Measurements from ENCODE around the gene ATP2C2.
"Not testable (repeated sequence)": the region's sequence is repeated elsewhere in the genome, so short reads cannot be mapped to it uniquely, and the experiment has no call there.

The ATP2C2 gene

DNA sequence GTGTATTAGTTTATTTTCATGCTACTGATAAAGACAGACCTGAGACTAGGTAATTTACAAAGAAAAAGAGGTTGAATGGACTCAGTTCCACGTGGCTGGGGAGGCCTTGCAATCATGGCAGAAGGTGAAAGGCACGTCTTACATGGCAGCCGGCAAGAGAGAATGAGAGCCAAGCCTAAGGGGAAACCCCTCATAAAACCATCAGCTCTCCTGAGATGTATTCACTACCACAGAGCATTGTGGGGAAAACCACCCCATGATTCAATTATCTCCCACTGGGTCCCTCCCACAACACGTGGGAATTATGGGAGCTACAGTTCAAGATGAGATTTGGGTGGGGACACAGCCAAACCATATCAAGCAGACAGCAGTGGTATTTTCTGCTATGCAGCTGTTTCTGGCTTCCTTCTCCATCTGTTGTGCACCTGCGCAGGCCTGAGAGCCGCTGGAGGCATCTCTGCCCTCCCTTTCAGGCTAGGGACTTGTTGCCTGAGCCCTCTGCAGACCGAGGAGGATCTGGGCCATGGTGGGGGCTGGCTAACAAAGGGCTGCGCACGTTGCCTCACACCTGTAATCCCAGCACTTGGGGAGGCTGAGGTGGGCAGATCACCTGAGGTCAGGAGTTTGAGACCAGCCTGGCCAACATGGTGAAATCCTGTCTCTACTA, 82.8 kb downstream of the ATP2C2 start:
- not testable (repeated sequence) for DNase-seq (ENCODE audit: low spot score)

DNA sequence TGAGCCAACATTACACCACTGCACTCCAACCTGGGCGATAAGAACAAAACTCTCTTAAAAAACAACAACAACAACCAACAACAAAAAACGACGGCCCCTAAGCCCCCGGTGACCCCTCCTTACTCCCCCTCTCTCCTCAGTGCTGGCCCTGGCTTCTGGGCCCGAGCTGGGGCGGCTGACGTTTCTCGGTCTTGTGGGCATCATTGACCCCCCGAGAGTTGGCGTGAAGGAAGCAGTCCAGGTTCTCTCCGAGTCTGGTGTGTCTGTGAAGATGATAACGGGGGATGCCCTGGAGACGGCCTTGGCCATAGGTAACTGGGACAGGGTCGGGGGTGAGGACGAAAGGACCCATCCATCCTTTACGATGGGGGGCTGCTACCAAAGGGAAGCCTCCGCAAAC, 83.4 kb downstream of the ATP2C2 start:
- no peak for DNase-seq (ENCODE audit: low spot score)

DNA sequence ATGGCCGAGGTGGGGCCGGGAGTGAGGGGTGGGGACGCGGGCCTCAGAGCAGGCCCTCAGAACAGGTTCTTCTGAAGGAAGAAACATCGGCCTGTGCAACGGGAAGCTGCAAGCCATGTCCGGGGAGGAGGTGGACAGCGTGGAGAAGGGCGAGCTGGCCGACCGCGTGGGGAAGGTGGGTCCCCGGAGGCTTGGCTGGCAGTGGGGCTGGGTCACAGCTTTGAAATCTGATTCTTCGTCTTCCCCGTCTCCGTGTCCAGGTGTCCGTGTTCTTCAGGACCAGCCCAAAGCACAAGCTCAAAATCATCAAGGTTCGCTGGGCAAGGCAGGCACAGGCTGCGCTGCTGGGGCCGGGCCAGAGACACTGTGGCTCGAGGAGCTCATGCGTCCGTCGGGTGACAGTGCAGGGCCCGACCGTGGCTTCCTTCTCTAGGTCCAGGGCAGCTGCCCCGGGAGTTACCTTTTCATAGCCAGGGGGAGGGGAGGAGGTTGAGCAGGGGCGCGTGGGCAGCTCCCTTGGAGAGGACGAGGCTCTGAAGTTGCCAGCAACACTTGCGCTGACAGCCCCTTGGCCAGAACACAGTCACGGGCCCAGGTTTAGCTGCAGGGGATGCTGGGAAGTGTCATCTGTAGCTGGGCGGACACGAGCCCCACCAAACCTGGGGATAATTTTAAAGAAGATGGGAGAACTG, 84.9 kb downstream of the ATP2C2 start:
- DNase-seq (ENCODE audit: low spot score), result no peak

DNA sequence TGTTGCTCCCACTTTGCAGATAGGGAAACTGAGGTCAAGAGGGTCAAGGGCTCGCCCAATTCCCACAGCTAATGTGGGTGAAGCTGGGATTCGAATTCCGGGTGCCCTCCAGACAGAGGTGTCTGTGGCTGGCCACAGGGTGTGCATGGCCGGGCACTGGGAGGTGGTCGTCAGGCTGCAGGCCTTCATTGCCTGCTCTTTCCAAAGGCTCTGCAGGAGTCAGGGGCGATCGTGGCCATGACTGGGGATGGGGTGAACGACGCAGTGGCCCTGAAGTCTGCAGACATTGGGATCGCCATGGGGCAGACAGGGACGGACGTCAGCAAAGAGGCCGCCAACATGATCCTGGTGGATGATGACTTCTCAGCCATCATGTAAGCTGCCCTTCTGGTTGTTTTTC, 86.3 kb downstream of the ATP2C2 start:
- no peak for DNase-seq (ENCODE audit: low spot score)

DNA sequence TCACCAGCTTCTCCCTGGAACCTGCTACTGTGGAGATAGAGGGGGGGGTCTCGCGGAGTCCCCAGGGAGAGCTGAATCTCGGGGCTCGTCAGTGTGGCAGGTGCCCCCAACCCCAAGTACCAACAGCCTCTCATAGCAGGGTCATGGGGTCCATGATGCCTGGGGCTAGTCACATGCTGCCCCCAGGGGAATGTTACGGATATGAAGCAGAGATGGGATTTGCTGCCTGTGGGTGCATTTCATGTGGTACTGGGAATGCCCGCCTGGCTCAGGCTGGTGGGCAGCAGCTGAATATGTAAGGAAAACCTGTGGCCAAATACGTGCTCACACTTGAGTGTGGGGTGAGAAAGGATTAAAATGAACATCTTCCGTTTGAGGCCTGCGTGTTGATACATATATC, 86.7 kb downstream of the ATP2C2 start:
- no peak for DNase-seq (ENCODE audit: low spot score)

DNA sequence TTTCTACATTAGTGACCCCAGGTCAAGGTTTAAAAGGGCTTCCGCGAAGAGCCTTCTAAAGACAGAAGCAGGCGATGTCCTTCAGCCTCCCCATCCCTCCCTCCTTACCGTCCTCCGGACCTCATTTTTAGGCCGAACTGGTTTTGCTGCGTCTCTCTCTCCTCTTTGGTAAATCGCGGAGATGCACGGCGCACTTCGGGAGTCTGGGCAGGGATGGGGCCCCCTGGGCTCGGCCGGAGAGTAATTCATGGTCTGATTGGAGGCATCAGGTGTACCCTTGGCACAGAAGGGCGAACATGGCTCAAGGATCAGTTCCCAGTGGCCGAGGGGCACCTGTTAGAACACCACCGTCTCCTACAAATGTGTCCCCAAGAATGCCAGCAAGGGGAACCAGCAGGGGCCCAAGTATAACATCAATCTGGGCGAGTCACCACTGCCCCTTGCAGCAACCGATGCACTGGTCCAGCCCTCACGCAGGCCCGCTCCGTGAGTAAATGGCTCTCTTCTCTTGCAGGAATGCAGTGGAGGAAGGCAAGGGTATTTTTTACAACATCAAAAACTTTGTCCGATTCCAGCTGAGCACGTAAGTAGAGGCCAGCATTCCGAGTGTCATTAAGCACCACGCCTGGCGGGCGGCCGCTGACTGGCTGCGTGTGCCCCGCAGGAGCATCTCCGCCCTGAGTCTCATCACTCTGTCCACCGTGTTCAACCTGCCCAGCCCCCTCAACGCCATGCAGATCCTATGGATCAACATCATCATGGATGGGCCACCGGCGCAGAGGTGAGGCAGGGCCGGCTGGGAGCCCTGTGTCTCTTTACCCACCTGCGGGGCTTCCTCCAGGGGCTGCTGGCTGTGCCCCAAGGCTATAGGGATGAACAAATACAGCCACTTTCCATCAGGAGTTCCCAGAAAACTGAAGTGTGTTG, 90.5 kb downstream of the ATP2C2 start:
- DNase-seq (ENCODE audit: low spot score), result no peak

DNA sequence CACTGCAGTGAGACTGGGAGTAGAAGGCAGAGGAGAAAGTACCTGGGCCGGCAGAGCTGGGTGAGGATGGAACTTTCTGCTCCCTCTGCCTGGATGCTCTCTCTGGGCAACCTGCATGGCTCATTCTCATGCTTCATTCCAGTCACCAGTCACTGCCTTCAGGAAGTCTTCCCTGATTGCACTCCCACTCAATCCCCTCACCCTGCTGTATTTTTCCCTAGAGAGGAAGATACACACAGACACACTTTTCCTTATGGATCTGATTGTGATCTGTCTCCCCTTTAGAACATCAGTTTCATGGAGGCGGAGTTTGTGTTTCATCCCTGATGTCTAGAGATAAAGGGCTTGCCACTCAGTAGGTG, 91.2 kb downstream of the ATP2C2 start:
- DNase-seq (ENCODE audit: low spot score), result no peak

DNA sequence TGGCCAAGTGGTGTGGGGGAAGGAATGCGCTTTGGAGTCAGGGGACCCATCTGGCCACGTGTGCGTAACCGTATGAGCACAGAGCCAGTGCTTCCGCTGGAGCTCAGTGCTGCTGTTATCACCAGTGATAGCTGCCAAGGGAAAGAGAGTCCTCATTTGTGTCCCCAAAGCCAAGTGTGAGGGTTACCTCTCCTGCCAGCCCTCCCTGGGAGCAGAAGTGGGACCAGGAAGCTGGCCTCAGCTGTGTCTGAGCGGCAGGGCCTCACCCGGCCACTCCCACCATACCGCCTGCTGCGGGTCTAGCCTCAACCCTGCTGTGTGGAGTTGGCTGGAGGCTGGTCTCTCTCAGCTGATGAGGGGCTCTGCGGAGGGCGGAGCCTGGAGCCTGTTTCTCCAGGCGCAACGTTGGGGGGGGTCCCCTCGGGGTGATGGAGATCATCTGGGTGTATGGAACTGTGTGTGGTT, 91.6 kb downstream of the ATP2C2 start:
- no peak for DNase-seq (ENCODE audit: low spot score)

DNA sequence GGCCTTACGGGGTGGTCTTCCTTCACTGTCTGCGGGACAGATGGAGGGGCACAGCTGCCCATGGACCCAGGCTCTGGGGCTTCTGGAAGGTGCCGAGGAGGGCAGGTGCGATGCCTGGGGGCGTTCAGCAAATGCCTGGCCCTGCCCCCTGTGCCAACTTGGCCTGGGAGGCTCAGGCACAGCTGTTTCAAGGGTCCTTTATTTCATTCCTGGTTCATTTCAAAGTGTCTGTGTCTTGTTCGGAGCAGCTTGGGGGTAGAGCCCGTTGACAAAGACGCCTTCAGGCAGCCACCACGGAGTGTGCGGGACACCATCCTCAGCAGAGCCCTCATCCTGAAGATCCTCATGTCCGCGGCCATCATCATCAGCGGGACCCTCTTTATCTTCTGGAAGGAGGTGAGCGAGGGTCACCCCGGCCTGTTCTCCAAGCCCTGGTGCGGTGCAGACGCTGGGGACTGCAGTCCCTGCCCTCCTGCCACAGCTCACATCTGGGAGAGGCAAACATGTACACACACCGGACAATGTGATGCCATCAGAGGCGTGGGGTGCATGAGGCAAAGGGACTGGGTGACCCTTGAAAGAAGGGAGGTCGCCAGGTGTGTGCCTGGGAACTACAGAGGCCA, 92.2 kb downstream of the ATP2C2 start:
- DNase-seq (ENCODE audit: low spot score), result no peak

DNA sequence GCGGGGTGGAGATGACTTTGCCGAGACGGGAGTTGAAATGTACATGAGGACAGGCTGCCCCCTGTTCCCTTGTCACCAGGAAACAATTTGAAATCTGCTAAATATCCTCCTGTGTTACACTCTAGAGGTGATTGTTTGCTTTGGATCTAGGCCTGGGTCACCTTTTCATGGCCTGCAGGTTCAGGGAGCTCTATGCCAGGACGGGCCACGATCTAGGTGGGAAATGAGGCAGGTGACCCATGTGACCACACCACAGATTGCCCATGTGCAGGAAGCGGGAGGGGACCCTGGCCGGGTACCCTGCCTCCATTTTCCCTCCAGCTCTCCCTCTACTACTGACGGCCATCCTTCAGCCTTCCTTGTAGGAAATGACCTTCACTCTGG, 92.7 kb downstream of the ATP2C2 start:
- no peak for DNase-seq (ENCODE audit: low spot score)

DNA sequence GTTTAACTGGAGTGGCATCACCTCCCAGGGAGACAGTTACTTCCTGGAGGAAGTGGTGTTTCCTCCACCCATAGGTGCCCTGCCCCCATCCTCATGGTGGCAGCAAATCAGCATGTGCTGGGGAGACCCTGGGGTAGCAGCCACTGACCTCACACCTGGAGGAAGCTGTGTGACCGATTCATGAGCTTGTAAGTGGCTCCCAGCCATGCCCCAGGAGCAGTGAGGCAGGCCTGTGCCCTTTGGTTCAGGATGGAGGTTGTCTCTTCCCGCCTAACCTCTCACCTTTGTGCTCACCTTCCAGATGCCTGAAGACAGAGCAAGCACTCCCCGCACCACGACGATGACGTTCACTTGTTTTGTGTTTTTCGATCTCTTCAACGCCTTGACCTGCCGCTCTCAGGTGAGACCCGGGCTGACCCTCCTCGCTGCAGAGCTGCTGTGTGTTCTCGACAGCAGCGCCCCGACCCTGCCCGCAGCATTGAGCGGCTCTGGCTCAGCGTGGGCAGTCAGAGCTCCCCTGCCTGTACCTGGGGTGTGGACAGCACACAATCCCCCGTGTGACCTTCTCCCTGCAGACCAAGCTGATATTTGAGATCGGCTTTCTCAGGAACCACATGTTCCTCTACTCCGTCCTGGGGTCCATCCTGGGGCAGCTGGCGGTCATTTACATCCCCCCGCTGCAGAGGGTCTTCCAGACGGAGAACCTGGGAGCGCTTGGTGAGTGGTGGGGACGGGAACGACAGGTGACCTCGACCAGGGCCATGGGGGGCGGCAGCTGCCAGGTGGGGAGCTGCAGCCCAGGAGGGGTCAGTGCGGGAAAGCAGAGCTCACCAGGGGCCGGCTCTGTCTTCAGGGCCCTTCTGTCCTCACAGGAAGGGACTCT, 93.3 kb downstream of the ATP2C2 start:
- DNase-seq (ENCODE audit: low spot score), result no peak

DNA sequence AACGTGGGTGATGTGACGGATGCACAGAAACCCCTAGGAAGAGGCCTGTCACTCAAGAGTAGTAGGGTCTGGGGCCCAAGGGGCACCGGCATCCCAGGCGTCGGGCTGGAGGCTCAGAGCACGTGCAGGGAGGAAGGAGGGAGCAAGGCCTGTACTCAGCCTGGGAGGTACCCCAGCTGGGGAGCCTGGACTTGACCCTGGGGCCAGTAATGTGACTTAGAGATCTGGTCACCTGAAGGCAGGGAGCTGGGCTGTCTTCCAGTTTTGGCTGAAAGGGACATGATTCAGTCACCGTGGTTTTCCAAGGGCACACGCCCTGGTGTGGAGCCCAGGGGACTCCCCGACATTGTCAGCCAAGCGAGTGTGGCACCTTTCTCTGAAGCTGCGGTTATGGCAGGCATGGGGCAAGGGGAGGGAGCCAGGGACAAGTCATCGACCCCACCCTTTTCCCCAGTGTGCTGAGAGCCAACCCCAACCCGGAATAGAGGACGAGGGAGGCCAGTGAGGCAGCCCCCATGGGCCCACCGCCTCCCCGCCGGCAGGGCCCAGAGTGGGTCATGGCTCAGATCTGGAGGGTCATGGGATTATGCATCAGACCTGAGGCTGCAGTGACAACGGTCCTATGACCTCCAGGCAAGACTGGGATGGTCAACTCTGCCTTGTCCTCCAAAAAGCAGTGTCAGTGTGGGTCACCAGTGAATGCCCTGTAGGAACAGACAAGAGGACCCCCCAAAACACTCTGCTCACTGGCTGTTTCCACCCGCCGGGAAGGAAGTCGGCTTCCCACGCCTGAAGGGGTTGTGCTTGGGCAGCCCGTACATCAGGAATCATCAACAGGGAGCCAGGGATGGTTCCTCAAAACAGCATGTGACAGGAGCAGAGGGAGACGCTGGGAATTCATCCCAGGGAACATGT, 94.2 kb downstream of the ATP2C2 start:
- no peak for DNase-seq (ENCODE audit: low spot score)

DNA sequence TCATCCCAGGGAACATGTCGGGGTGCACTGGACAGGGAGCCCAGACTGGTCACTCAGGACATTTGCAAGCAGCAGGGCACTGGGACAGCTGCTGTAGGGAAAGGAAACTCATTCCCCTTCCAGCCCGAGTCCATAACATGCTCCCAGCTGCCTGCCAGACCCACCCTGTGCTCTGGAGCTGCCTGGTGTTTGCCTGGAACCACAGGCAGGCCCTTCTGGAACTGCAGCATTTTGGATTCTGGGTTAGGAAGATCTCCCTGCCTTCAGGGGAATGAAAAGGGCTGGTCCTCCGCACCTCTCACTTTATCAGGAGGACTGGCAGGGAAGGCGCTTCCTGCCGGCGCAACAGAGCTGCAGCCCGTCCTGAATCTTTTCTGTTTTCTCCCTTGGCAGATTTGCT, 94.9 kb downstream of the ATP2C2 start:
- DNase-seq (ENCODE audit: low spot score), result no peak

DNA sequence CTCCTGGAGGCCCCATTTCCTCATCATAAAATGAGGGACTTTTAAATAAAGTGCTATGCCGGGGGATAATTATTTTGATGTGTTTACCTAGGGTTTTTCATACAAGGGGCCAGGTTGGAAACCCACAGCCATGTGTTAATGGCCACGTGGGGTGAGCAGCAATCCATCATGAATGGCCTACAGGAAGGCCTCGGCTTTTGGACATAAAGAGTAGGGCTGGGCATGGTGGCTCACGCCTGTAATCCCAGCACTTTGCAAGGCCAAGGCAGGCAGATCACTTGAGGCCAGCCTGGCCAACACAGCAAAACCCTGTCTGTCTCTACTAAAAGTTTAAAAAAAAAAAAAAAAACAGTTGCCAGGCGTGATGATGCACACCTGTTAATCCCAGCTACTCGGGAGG, 95.8 kb downstream of the ATP2C2 start:
- no peak for DNase-seq (ENCODE audit: low spot score)

DNA sequence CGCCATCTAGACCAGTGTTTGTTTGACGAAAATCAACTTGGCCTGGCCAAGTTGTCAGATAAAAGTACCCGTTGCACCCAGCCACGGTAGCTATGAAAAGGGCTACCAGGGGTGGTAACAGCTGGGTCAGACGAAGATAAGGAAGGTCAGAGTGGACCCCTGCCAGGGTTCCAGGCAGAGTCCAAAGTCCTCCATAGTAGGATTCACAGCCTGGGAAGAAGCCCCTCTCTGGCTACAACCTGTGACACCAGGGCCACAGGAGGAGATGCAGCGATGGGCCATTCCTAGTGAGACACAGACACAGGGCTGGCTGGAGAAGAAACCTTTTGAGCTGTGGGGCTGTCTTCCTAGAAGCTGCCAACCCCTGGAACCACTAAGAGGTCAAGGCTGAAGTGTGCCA, 96.8 kb downstream of the ATP2C2 start:
- no peak for DNase-seq (ENCODE audit: low spot score)

DNA sequence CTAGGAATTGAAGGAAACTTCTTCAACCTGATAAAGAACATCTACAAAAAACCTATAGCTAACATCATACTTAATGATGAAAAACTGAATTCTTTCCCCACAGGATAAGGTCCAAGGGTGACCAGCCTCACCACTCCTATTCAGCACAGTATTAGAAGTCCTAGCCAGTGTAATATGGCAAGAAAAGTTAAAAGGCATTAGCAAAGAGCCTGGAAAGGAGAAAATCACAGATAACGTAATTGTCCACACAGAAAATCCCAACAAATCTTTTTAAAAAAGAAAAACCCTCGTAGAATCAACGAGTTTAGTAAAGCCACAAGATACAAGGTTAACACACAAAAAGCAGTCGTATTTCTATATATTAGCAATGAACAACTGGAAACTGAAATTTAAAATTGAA, 98.4 kb downstream of the ATP2C2 start:
- no peak for DNase-seq (ENCODE audit: low spot score)

DNA sequence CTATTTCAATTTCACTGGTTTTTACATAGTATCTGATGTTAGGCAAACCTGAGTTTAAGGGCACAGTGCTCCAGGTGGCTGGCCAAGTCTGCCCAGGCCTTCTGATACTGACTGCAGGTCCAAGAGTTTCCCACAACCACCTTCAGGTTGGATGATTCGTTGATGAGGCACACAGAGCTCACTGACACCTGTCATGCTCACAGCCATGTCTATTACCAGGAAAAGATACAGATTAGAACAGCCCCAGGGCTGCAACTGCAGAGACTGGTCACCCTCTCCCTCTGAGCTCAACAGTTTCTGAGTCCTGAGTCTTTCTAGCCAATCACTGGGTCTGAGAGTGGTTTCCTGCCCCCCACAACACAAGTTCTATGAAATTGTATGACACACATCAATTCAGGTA, 98.9 kb downstream of the ATP2C2 start:
- DNase-seq (ENCODE audit: low spot score), result no peak

DNA sequence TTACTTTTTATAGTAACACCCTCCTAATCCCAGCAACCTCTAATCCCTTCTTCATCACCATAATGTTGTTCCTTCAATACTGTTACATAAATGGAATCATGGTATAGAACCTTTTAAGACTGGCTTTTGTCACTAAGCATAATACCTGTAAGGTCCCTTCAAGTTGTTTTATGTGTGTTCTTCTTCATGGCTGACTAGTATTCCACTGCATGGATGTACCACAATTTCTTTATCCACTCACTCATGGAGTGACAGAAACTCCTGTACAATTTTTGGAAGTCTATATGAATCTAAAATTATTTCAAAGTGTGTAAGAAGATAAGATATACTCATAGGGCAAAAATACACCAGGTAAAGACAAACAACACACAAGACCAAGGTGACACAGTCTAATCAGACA, 99.4 kb downstream of the ATP2C2 start:
- DNase-seq (ENCODE audit: low spot score), result no peak

DNA sequence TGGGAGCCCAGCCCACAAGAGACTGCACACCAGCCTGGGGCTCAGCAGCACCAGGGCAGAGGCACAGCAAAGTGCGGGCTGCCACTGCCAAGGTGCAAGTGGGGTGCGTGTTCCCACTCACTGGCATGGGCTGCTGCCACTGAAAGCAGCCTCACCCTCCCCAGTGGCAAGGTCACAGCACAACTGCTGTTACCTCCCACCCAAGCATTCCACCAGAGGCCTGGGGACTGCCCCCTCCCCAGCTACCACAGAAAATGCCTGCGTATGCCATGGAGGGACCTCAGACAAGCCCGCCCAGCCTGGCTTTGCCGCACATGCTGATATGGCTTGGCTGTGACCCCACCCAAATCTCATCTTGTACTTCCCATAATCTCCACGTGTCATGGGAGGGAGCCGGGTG, 103.0 kb downstream of the ATP2C2 start:
- no peak for DNase-seq (ENCODE audit: low spot score)

DNA sequence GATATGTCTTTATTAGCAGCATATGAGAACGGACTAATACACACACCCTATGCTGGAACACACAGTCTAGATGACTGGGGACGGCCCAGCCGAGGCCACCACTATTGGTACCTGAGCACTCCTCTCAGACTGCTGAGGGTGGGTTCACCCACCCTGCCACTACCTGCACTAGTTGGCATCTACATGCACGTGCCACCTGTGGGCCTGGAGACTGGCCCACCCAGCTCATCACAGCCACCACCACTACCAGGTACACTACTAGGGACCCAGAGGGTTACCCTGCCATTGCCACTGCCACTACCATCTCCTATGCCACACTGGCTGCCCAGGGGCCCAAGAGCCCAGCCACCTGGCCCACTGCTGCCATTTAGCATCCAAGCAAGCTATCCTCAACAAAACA, 103.6 kb downstream of the ATP2C2 start:
- DNase-seq (ENCODE audit: low spot score), result no peak
